Measurements from ENCODE around the gene AOX1.

DNA sequence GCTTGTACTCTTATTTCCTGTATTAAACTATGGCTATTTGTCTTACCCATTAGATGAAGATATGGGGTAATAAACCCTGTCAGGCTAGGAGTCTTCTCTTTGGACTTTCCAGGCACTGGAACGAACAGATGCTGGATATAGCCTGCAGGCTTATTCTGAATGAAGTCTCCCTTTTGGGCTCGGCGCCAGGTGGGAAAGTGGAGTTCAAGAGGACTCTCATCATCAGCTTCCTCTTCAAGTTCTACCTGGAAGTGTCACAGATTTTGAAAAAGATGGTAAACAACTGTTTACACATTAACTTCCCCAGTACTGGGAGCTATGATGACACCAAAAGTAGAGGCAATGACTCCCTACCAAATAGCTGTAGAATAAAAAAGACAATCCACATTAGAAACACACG lies 27.9 kb downstream of the AOX1 start:
- TF ChIP-seq, protein P1, sequence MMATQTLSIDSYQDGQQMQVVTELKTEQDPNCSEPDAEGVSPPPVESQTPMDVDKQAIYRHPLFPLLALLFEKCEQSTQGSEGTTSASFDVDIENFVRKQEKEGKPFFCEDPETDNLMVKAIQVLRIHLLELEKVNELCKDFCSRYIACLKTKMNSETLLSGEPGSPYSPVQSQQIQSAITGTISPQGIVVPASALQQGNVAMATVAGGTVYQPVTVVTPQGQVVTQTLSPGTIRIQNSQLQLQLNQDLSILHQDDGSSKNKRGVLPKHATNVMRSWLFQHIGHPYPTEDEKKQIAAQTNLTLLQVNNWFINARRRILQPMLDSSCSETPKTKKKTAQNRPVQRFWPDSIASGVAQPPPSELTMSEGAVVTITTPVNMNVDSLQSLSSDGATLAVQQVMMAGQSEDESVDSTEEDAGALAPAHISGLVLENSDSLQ (IDR thresholded peaks at IDR 0.05): no peak
- TF ChIP-seq L3MBTL2 (conservative IDR thresholded peaks at IDR 0.05) (no peak), NFRKB (IDR thresholded peaks at IDR 0.05) (no peak), SUZ12 (IDR thresholded peaks at IDR 0.05) (no peak), TARDBP (IDR thresholded peaks at IDR 0.05) (no peak), CTBP1 (IDR thresholded peaks at IDR 0.05; ENCODE audit: borderline replicate concordance) (no peak), ARNT (IDR thresholded peaks at IDR 0.05) (no peak), SP1 (IDR thresholded peaks at IDR 0.05) (no peak), ELF4 (IDR thresholded peaks at IDR 0.05) (no peak), FOXK2 (IDR thresholded peaks at IDR 0.05) (no peak), BHLHE40 (IDR thresholded peaks at IDR 0.05; ENCODE audit: borderline replicate concordance) (no peak), FOXM1 (IDR thresholded peaks at IDR 0.05; ENCODE audit: borderline replicate concordance) (no peak)
